NK-92 (cell line): Measurements from ENCODE around the gene TECPR1.

Source experiments
- DNase-seq: peaks from one replicate; lab custom pipeline; 2025; ENCODE audit not compliant: unreplicated experiment; lab: John Stamatoyannopoulos, UW

Gene TECPR1, protein sequence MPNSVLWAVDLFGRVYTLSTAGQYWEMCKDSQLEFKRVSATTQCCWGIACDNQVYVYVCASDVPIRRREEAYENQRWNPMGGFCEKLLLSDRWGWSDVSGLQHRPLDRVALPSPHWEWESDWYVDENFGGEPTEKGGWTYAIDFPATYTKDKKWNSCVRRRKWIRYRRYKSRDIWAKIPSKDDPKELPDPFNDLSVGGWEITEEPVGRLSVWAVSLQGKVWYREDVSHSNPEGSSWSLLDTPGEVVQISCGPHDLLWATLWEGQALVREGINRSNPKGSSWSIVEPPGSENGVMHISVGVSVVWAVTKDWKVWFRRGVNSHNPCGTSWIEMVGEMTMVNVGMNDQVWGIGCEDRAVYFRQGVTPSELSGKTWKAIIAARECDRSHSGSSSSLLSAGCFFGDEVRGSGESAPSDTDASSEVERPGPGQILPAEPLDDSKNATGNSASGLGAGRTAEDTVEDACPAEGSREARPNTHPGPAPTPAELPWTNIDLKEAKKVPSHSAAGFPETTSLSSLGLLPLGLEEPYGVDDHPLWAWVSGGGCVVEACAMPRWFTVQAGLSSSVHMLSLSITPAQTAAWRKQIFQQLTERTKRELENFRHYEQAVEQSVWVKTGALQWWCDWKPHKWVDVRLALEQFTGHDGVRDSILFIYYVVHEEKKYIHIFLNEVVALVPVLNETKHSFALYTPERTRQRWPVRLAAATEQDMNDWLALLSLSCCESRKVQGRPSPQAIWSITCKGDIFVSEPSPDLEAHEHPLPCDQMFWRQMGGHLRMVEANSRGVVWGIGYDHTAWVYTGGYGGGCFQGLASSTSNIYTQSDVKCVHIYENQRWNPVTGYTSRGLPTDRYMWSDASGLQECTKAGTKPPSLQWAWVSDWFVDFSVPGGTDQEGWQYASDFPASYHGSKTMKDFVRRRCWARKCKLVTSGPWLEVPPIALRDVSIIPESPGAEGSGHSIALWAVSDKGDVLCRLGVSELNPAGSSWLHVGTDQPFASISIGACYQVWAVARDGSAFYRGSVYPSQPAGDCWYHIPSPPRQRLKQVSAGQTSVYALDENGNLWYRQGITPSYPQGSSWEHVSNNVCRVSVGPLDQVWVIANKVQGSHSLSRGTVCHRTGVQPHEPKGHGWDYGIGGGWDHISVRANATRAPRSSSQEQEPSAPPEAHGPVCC

GRCh38 chr7:98251601-98252424 is at the start of gene TECPR1:
TECPR1 (minus strand) TSS chr7:98252232; CDS start chr7:98246146, 6,086 bp downstream.
- DNase-seq = peak; percentile 31

- DNase-seq = no peak
These were observed 48.8 kb upstream of the TECPR1 start for GRCh38 chr7:98300595-98301372.

GRCh38 chr7:98297626-98298286 is 45.7 kb upstream of the TECPR1 start:
- DNase-seq = no peak

DNA sequence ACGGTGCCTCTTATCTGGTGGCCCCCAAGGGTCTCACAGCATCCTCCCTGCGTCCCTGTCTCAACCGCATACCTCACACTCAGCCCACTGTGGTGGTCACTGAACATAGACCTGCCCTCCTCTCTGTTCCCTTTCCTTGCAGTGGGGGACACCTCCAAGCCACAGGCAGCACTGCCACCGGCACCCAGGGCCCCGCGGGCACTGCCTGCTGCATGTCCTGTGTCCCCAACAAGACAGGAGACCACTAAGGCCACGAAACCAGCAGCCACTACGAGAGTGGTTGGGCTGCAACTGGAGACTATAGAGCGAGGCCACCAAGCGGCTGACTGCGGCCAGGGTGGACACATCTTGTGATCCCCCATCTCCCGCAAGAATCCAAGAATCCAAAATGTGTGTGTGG is 44.8 kb upstream of the TECPR1 start:
- no peak for DNase-seq

- no peak for DNase-seq
These were observed 43.6 kb upstream of the TECPR1 start for GRCh38 chr7:98295467-98296192.

- no peak for DNase-seq
These were observed 42.9 kb upstream of the TECPR1 start for GRCh38 chr7:98294798-98295382.

GRCh38 chr7:98294326-98294725 is 42.3 kb upstream of the TECPR1 start:
- no peak for DNase-seq

GRCh38 chr7:98293746-98294145 is 41.7 kb upstream of the TECPR1 start:
- DNase-seq = no peak

DNA sequence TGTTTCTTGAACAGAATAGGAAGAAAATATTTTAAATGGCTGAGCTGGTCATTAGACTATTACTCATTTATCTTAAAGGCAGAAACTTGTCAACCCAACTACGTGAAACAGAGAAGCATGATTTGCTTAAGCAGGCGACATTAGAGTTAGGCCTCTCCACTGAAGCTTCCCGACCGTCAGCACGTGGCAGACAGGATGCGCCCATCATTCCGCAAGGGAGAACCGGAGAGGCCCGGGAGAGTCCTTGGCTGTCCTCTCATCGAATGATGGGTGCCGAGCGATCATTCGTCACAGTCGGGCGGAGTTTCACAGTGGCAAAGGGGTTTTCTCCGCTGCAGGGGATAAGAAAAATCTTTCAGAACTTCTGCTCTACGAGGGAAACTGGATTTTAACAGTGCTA is 41.2 kb upstream of the TECPR1 start:
- DNase-seq = no peak

DNA sequence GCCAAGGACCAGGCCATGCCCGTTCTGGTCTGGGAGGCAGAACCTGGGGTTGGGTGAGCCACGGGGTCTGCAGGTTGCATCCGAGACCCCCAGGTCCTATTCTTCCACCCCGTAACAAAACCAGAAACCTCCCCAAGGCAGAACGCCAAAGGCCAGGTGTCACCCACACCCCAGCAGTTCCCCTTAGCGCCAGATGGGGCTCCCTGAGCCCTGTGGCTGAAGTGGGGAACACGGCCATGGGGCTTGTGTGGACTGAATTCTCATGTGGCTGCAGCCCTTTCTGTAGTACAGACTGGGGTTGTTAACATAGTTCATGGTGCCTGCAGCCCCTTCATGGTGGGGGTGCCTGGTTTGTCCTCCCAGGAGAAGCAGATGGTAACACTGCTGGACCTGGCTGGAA is 39.7 kb upstream of the TECPR1 start:
- DNase-seq = no peak

DNA sequence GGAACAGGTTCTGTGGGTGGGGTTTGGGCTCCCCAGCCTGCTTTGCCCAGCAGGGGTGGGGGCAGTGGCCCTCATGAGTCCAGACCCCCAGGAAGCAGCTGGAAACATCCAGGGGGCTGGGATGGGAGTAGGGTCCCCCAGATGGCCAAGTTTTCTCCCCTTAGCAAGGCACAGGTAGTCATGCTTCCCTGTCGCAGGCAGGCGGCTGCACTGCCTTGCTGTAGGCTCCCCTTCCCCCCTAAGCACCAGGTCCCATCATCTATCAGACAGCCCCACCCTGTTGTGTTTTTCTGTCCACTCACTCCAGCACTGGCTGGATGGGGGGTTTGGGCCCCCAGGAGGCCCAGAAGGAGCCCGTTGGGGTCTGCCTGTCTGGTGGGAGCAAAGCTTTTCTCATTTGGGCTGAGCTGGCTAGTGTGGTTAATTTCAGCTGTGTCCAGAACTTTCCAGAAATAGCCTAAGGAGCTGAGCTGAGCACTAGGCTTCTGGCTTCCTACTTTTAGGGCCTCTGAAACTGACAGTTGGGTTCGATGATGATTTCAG is 37.4 kb upstream of the TECPR1 start:
- DNase-seq = no peak

GRCh38 chr7:98288064-98288823 is 36.2 kb upstream of the TECPR1 start:
- DNase-seq = no peak

DNA sequence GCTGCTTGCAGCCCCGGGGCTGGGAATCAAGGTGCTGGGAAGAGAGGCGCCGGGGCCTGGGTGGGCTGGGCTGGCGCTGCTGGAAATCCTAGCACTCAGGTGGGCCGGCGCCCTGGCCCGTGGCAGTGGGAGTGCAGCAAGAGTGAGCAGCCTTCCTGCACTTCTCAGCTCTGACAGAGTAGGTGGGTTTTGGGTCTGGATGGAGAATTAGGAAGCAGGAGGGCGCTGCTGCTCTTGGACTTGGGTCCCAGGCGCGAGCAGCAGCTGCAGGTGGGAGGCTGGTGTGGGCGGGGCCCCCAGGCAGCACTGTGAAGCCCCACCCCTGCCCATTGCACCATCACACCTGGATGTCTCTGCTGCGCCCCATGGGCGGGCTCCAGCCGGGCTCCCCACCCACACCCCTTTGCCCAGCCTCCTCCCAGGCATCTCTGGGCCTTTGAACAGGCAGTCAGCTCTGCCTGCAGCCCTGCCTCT is 35.5 kb upstream of the TECPR1 start:
- no peak for DNase-seq

DNA sequence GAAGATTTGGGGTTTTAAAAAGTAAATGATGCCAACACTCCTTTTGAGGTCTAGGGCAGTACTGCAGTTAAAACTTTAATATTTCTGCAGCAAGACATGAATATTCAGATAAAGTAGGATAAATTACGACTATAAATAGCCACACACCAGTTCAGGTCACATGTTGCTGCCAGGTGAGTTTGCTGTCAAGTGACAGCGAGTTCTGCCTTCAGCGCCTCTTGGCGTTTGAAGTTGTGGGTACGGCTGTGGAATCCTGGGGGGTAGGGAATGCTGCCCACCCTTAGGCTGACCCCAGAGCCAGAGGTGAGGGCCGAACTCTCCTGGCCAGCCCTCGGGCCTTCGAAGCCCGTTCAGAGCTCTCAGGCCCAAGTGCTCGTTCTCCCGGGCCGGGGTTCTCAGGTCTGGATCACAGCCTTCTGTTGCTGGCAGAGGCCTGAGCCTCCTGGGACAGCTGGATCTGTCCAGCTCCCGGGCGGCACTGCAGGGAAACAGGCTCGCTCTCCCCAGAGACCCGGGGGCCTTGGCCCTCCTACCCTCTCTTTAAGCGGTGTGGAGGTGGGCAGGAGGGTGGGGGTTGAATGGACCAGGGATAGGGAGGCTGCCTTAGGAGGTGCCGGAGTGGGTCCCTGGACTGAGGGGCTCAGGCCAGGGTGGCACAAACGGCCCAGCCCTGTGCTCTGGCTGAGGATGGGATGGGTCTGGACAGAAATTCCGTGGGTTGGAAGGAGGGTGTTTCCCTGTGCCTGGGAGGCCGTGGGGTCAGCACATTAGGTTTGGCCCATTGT is 34.9 kb upstream of the TECPR1 start:
- no peak for DNase-seq

DNA sequence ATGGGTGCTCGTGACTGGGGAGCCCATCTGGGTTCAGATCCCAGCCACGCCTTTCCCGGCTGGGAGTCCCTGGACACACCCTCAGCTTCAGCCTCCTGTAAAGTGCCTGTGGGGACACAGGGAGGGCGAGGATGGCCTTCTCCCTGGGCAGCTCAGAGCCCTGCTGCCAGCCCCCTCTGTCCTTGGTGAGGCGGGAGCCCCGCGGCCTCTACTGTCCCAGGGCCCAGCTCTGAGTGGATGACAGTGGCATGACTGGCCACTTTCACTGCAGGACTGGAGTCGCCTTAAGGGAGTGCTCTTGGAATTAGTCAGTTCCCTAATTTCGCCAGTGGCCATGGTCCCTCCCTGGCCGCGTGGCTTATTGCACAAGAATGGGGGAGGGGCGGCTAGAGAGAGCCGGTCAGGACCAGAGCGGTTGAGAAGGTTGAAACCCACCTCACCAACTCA is 34.1 kb upstream of the TECPR1 start:
- DNase-seq = no peak
